GM12873 (cell line): ENCODE results near the gene CD82.

Experiments used
- CTCF ChIP-seq: IDR thresholded peaks from 2 replicates; pipeline ENCODE4 v1.5.1; 2012; ENCODE audit warnings: low read depth, mild to moderate bottlenecking, moderate library complexity, low read length, control low read depth; ENCODE audit not compliant: insufficient read depth; ENCODE audit errors: missing control alignments

CD82 gene

GRCh38 chr11:44624761-44625221 lies 59.3 kb downstream of the CD82 start:
- TF ChIP-seq CTCF = no peak

GRCh38 chr11:44625759-44626523 lies 60.5 kb downstream of the CD82 start:
- no peak for TF ChIP-seq CTCF

GRCh38 chr11:44626645-44627044 lies 61.2 kb downstream of the CD82 start:
- TF ChIP-seq CTCF = no peak

- TF ChIP-seq CTCF = no peak
These were observed 61.8 kb downstream of the CD82 start for GRCh38 chr11:44627165-44627789.

- no peak for TF ChIP-seq CTCF
These were observed 62.7 kb downstream of the CD82 start for GRCh38 chr11:44627911-44628729.

- no peak for TF ChIP-seq CTCF
These were observed 63.6 kb downstream of the CD82 start for GRCh38 chr11:44628730-44629700.
